ENCODE data around the gene CHCHD10.

The CHCHD10 gene

DNA sequence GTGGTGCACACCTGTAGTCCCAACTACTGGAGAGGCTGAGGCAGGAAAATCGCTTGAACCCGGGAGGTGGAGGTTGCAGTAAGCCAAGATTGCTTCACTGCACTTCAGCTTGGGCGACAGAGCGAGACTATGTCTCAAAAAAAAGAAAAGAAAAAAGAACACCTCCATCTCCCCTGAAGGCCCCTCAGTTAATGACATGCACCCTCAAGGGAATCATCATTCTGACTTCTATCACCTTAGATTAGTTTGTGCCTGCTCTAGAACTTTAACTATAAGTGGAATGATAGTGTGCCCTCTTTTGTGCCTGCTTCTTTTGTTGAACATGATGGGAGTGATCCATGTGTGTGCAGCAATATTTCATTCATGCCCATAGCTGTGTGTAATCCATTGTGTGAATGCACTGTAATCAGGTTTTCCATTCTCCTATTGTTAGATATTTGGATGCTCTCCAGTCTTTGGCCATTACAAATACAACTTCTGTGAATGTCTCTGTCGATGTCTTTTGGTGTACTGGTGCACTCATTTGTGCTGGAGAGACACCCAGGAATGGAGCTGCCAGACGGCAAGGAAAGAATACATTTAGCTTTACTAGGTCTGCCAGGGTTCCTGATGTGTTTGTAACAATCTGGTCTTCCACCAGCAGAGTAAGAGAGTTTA, 12.7 kb downstream of the CHCHD10 start:
- TF ChIP-seq, protein P1, sequence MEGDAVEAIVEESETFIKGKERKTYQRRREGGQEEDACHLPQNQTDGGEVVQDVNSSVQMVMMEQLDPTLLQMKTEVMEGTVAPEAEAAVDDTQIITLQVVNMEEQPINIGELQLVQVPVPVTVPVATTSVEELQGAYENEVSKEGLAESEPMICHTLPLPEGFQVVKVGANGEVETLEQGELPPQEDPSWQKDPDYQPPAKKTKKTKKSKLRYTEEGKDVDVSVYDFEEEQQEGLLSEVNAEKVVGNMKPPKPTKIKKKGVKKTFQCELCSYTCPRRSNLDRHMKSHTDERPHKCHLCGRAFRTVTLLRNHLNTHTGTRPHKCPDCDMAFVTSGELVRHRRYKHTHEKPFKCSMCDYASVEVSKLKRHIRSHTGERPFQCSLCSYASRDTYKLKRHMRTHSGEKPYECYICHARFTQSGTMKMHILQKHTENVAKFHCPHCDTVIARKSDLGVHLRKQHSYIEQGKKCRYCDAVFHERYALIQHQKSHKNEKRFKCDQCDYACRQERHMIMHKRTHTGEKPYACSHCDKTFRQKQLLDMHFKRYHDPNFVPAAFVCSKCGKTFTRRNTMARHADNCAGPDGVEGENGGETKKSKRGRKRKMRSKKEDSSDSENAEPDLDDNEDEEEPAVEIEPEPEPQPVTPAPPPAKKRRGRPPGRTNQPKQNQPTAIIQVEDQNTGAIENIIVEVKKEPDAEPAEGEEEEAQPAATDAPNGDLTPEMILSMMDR (IDR thresholded peaks at IDR 0.05): no peak
- no peaks in the 10 kb centered on the region for H3K36me3 Mint-ChIP-seq (ENCODE audit: low read depth)
- H3K27ac Mint-ChIP-seq: no peak overlapping the region
- peaks cover 34% of the 10 kb centered on the region for H3K4me1 Mint-ChIP-seq
- peaks cover 13% of the 10 kb centered on the region for H3K27me3 Mint-ChIP-seq (ENCODE audit: low read depth, poor library complexity)
- no peak overlapping the region for H3K4me3 Mint-ChIP-seq
- DNase-seq: no peak
- H3K9me3 Mint-ChIP-seq: no peaks in the 10 kb centered on the region

DNA sequence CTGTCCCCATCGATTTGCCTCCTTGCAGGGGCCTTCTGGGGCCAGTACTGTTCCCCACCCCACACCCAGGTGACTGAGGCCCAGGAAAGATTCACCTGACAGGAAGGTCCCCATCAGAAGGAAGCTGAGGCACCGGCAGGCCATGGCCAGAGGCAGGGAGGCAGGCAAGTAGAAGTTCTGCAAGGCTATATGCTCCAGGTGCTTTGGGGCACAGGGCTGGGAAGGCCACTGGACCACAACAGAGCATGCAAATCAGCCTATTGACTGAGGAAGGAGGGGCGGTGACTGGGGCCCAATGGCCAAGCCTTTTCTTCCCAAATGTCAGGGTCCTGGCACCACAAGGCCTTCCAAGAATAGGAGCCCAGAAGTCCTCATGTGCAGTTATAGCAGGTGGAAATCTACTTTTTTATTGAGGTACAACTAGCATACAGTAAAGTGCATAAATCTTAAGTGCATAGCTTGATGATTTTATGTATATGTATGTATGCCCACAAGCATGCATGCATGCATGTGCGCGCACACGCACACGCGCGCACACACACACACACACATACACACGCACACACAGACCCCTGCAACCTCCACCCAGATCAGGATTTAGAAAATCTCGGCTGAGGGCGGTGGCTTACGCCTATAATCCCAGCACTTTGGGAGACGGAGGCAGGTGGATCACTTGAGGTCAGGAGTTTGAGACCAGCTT, 13.4 kb downstream of the CHCHD10 start, which contains the start of gene VPREB3:
TSS of gene VPREB3 (minus strand) at position 206 of the 700 bp plus-strand sequence. CDS start at position 144, 62 bp downstream.
- Mint-ChIP-seq H3K4me3 (no peak within 1 kb of the TSS), H3K27ac (no peak within 1 kb of the TSS)
- no peak for DNase-seq

DNA sequence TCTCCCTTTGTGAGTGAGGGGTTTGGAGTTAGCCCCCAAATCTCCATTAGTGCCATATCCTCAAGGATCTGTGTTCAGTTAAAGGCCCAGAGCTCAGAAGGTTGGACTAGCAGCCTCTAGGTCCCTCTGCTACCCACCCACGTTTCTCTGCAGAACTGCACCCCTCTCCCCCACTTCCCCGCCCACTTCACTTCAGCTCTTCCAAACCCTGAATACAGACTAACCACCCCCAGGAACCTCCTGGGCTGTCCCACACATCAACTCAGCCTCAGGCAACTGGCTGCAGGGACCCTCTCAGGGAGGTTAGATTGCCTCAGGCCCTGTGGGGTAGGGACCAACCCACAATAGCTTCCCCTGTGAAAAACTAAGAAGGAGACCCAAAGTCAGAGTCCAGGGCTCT, 14.4 kb downstream of the CHCHD10 start:
- Mint-ChIP-seq H3K9me3 (no peaks in the 10 kb centered on the region), H3K4me1 (peaks cover 41% of the 10 kb centered on the region), H3K27me3 (ENCODE audit: low read depth, poor library complexity) (peaks cover 10% of the 10 kb centered on the region), H3K36me3 (ENCODE audit: low read depth) (peaks cover 6% of the 10 kb centered on the region), H3K4me3 (no peak overlapping the region), H3K27ac (no peak overlapping the region)
- no peak for DNase-seq
- TF ChIP-seq, protein P1 (IDR thresholded peaks at IDR 0.05): no peak

More for the DNA sequence above, 13.4 kb downstream of the CHCHD10 start, which contains the start of gene VPREB3:
- TF ChIP-seq, protein P1 (IDR thresholded peaks at IDR 0.05): no peak
- Mint-ChIP-seq H3K9me3 (no peaks in the 10 kb centered on the region), H3K4me1 (peaks cover 41% of the 10 kb centered on the region), H3K27me3 (ENCODE audit: low read depth, poor library complexity) (peaks cover 13% of the 10 kb centered on the region), H3K36me3 (ENCODE audit: low read depth) (peaks cover 6% of the 10 kb centered on the region)

DNA sequence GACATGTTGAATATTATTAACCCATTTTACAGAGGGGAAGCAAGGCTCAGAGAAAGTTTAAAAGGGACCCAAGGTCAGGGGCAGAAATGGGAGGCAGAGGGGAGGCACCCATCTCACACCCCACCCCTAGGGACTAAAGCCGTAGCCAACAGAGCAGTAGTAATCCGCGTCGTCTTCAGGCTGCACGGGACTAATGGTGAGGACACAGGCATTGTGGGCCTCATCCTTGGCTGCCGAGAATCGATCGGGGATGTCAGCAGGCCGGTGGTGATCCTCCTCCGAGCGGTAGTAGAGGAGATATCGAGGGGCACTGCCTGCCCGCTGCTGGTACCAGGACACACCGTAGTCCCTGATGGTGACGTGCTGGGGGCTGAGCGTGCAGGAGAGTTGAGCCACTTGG, 15.0 kb downstream of the CHCHD10 start:
- TF ChIP-seq, protein P1 (IDR thresholded peaks at IDR 0.05): no peak
- H3K27ac Mint-ChIP-seq: no peak overlapping the region
- no peaks in the 10 kb centered on the region for H3K9me3 Mint-ChIP-seq
- H3K4me3 Mint-ChIP-seq: peak overlapping the region; percentile 81
- H3K36me3 Mint-ChIP-seq (ENCODE audit: low read depth): peaks cover 6% of the 10 kb centered on the region
- H3K4me1 Mint-ChIP-seq: peaks cover 41% of the 10 kb centered on the region
- no peak for DNase-seq
- peaks cover 10% of the 10 kb centered on the region for H3K27me3 Mint-ChIP-seq (ENCODE audit: low read depth, poor library complexity)

DNA sequence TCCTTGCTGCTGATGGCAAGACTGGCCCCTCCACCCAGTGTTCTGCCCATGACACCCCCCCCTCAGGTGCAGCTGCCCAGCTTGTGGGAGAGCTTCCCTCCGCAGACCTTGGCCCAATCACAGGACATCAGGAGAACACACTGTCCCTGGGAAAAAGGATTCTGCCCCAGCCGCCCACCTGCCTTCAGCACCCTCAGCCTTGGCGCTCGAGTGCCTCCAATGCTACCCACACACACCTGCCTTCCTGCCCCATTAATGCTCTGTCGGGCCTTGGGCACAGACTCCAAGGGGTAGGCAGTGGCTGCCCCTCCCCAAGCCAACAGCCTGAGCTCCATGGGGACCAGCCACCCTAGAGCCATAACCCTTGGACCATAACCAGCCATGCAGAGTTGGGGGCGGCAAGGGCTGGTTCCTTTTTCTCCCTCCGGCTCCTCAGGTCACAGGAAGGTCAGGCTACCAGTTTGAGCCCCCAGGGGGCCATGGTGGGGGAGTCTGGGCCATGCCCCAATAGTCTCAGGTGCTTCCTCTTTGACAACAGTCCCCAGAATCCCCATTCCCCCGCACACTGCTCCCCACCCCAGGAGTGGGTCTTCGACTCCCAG, 15.6 kb downstream of the CHCHD10 start:
- Mint-ChIP-seq H3K4me3 (peak overlapping the region; percentile 81), H3K27ac (no peak overlapping the region), H3K36me3 (ENCODE audit: low read depth) (peaks cover 6% of the 10 kb centered on the region), H3K27me3 (ENCODE audit: low read depth, poor library complexity) (peaks cover 10% of the 10 kb centered on the region), H3K4me1 (peaks cover 41% of the 10 kb centered on the region), H3K9me3 (no peaks in the 10 kb centered on the region)
- TF ChIP-seq, protein P1 (IDR thresholded peaks at IDR 0.05): no peak
- no peak for DNase-seq

Data from nephron progenitor cell (in vitro differentiated cells).